ENCODE data around the gene PLBD1.

Gene PLBD1

GRCh38 chr12:14482886-14483285 is 84.8 kb downstream of the PLBD1 start:
- no peak for DNase-seq

- no peak for DNase-seq
Observed at GRCh38 chr12:14482361-14482760, 85.3 kb downstream of the PLBD1 start.

GRCh38 chr12:14481201-14481600 is 86.5 kb downstream of the PLBD1 start:
- DNase-seq, result no peak

DNA sequence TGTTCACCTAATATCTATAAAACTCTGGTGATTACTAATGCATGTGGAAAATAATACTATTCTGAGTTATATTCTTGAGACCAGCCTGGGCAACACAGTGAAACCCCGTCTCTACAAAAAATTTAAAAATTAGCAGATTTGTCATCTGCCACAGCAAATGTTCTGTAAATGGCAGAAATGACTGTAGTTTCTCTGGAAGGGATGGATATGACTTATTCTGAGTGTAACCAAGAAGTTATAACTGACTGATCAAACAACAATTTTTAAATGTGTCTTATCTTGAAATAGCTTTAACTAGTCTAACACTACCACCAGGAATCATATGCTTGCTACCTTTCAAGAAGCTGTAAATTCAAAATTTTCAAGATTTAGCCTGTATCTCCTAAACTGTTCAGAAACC is 88.7 kb downstream of the PLBD1 start:
- no peak for DNase-seq

- DNase-seq, result no peak
Observed at GRCh38 chr12:14473707-14474287, 93.9 kb downstream of the PLBD1 start.

DNA sequence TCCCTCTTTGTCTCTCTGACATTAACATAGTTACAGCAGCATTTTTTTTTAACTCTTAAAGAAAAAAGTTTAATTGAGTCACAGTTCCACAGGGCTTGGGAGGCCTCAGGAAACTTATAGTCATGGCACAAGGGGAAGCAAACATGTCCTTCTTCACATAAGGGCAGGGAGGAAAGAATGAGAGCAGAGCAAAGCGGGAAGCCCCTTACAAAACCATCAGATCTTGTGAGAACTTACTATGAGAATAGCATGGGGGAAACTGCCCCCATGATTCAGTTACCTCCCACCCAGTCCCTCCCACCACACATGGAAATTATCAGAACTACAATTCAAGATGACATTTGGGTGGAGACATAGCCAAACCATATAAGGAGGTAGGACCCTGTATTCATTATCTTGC is 96.2 kb downstream of the PLBD1 start:
- DNase-seq, result no peak

DNA sequence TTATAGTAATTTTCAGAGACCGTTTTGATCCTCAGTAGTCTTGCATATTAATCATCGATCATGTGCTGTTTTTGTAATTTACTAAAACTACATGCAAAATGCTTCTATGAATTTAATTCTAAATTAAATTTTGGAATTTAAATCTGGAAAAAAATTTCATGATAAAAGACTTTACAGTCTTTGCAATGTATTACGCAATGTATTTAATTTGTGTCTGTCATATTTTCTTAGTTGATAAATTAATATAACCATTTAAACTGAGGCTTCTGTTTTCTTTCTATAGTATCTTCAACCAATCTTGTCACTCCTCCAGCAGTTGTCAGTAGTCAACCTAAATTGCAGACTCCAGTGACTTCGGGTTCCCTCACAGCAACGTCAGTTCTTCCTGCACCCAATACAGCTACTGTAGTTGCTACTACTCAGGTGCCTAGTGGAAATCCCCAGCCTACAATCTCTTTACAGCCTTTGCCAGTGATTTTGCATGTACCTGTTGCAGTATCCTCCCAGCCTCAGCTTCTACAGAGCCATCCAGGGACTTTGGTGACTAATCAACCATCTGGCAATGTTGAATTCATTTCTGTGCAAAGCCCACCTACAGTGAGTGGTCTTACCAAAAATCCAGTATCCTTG is 107.4 kb downstream of the PLBD1 start:
- DNase-seq, result no peak

- DNase-seq, result no peak
Observed at GRCh38 chr12:14454098-14454907, 113.4 kb downstream of the PLBD1 start.
